ENCODE measurements around the gene SH2D7.

SH2D7 gene

GRCh38 chr15:78061963-78062427 lies 30.4 kb upstream of the SH2D7 start:
- no peak for DNase-seq (ENCODE audit: low read depth)

DNA sequence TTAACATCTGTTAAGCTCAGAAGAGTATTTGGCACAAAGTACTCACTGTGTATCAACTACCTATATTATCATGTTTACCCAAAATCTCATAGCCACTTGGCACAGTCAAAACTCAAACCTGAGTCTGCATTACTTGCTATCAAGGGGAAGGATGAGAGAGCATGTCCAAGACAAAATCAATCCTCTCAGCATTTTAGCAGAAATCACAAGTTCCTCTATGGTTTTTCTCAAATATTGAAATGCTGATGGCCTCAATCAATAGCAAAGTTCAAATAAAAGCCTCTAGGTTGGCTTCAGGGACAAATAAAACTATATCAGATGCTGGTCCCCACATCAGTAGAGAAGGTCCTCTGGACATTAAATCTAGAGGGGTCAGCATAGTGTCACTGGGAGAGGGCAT lies 29.1 kb upstream of the SH2D7 start:
- DNase-seq (ENCODE audit: low read depth): no peak

DNA sequence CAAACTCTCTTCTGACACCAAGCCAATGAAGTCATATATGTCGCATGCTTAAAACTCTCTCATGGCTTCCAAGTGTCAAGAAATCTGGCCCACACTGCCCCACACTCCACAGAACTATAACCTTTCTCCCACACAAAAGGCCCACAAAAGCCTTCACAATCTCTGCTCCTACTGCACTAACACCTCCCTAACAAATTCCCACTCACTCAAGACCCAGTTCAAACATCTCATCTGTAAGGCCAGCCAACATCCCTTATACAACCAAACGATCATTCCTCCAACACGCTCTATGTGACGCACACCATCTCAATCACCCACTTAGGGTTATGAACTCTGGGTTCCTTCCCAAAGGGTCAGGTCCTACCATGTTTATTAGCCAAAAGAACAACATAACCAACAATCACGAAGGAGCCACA lies 28.4 kb upstream of the SH2D7 start:
- DNase-seq (ENCODE audit: low read depth): no peak

- no peak for DNase-seq (ENCODE audit: low read depth)
Measured at GRCh38 chr15:78064544-78064943, 27.8 kb upstream of the SH2D7 start.

DNA sequence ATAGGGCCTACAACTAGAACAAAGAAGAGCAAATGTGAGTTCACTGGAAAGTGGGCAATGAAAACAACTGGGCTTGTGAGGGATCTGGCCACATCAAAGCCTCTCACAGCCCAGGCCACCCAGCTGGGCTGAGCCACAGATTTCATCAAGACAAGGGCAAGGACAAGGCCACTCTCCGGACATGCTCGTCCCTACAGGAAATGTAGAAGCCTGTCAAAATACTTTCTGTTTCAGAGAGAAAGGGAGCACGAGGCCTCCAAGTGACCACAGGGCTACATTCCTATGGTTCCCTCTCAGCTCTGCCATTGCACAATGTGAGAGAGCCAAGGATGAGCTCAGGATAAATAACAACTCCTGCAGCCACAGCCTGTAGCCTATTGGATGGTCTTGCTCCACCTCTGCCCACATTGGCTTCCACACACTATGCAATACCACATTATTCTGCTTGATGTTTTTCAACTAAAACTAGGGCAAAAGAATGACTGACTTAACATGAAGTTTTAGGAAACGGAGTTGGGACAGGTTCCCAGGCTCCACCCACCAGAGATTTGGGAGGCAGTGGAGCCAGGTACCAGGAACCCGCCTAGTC lies 27.0 kb upstream of the SH2D7 start:
- peak; percentile 98 for DNase-seq (ENCODE audit: low read depth)

GRCh38 chr15:78065973-78066946 lies 26.1 kb upstream of the SH2D7 start:
- DNase-seq (ENCODE audit: low read depth): no peak

- no peak for DNase-seq (ENCODE audit: low read depth)
Measured at GRCh38 chr15:78067328-78068228, 24.8 kb upstream of the SH2D7 start.

GRCh38 chr15:78069052-78069414 lies 23.3 kb upstream of the SH2D7 start:
- DNase-seq (ENCODE audit: low read depth): no peak

- no peak for DNase-seq (ENCODE audit: low read depth)
Measured at GRCh38 chr15:78069462-78070029, 22.8 kb upstream of the SH2D7 start.

DNA sequence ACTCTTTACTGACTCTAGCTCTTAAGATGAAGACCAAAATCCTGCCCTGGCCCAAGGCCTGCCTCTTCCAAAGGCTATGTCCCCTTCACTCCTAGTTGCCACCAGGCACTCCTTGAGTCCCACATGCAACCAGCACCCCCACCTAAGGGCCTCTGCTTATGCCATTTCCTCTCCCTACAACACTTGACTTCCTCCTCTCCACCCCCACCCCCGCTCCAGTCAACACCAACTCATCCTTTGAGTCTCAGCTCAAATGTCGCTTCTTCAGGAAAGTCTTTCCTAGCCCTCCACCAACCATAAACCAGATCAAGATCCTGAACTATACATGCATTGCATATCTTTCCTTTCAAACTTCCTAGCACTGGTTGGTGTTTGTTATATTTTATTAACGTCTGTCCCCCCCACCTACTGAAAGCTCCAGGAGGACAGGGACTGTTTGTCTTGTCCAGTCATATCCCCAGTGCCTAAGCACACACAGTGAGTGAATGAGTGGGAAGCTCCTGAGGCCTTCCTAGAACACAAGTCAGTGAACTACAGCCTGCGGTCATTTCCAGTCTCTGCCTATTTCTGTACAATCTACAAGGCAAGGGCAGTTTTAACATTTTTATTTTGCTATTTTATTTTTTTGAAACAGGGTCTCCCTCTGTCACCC lies 22.2 kb upstream of the SH2D7 start:
- DNase-seq (ENCODE audit: low read depth): no peak

- no peak for DNase-seq (ENCODE audit: low read depth)
Measured at GRCh38 chr15:78071383-78071782, 21.0 kb upstream of the SH2D7 start.

- peak; percentile 60 for DNase-seq (ENCODE audit: low read depth)
Measured at GRCh38 chr15:78072080-78072892, 20.1 kb upstream of the SH2D7 start.

DNA sequence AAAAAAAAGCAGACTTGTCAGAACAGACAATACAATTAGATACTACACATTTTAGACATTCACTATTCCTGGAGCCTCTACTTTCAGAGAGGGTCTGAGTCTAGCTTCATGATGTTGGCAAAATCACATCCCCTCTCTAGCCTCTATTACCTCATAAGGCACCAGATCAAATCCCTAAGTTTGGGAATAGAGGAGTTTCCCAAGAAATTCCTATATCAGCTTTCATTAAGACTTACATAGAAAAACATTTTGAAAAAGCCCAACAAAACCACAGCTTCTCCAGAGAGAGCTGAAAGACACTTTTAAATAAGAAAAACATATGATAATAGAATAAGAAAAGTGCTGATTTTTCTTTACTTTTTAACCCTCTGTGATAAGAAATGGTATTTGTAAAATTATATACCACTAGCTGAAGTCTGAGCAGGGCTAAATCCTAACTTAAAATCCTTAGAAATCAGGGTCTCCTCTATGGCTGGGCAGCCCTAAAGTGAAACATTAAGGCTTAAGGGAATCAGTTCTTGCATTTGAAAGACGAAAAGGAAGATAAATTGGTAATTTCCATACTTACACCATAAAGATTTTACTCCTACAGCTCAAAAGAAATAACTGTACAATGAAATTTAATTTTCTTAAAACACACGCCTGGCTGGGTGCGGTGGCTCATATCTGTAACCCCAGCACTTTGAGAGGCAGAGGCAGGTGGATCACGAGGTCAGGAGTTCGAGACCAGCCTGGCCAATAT lies 19.1 kb upstream of the SH2D7 start:
- DNase-seq (ENCODE audit: low read depth): no peak

DNA sequence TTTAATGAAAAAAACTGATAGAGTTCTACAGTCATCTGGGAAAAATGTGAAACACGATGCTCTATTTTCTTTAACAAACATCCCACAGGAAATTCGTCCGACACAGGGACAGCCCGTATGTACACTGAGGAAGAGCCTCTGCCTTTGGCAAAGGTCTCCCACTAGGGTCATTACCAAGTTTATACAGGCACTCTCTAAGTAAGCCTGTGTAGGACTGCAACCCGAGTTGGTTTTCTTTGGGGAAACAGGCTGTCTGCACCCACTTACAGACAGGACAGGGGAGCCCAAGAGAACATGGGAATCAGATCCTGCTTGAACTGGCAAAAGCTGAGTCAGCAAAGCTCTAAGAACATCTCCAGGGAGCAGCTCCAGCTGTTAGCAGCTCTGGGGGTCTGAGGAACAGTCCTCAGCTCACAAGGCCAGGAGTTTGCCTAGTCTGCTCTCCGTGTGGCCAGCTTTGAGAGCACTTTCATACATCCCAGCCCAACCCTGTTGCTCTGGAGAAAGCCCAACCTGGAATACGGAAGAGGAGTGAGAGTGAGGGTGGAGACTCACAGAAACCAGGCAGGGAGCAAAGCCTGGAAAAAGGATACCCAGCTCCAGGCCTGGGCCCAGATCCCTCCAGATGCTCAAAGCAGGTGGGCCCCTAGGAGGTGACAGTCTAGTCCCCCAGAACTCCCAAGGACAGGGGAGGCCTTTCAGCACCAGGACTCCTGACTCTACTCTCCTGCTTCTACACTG lies 16.7 kb upstream of the SH2D7 start:
- peak; percentile 78 for DNase-seq (ENCODE audit: low read depth)

- DNase-seq (ENCODE audit: low read depth): no peak
Measured at GRCh38 chr15:78076231-78077052, 15.9 kb upstream of the SH2D7 start.

DNA sequence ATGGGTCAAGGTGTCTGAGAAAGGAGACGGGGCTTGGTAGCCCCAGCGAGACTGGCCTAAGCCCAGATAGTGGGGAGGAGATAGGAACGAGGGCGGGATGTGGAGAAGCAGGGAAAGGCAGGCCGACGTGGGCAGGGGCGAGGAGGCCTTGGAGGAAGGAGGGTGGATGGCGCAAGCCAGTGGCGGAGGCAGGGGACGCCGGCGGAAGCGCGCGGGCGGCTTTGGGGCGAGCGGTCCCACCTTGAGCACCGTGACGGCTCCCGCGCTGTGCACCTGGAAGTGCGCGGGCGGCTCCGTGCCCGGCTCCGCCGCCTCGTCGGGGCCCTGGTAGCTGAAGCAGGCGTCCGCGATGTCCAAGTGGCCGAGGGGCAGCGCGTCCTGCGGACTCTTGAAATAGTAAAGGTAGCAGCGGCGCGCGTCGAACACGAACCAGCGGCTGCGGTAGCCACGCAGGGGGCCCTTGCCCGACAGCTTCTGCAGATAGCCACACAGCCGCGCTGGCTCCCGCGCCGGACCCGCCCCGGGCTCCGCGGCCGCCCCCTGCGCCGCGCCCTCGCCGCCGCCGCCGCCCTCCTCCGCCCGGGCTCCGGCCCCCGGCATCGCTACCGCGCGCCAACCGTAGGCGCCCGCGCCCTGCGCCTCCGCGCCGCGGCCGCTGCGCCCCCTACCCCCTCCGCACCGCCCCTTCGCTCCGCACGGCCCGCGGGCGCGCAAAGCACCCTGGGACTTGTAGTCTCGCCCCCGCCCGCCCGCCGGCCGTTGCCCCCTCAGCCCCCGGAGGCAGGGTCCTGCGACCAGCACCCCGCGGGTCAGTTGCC lies 15.1 kb upstream of the SH2D7 start, which contains the start of gene TBC1D2B:
Gene TBC1D2B (minus strand): TSS at position 659 of the 818 bp plus-strand sequence. CDS start 59 bp downstream, at position 600.
- no peak for DNase-seq (ENCODE audit: low read depth)

DNA sequence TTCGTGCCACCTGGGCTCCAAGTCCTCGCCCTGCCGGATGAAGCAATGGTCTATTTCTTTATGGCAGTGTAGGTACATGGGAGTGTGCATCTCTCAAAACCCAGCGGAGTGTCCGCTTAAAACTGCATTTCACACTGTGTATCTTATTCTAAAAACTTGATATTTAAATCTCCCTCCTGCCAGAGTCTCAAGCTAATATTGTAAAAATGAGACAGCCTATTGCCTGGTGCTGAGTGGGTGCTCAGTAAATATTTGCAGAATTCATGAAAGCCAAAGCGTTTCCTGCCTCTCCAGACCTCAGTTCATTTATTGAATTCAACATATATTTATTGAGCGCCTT lies 14.5 kb upstream of the SH2D7 start:
- DNase-seq (ENCODE audit: low read depth): no peak
